HepG2 (cell line): ENCODE results near the gene RARG. TPM values are rescaled to one million over a fixed set of nuclear protein-coding genes. Genes with fewer than 3 reads are reported as not detected.

Experiments
- ATAC-seq: fragments of 200-7000 bp; cut with Tn5 transposase; 3 replicates; pipeline ENCODE4 v1.9.1; 2020; ENCODE audit warnings: mild to moderate bottlenecking, moderate library complexity
- BruUV-seq: library from RNA; stranded (reverse); fragments of 400-500 nt; replicated peaks from 2 replicates; lab custom pipeline; 2021; lab: Mats Ljungman, UMichigan
- CTCF ChIA-PET: fragments of 300-600 bp; formaldehyde crosslinking; extraction: SDS; loops from one replicate; lab custom pipeline; 2021; ENCODE audit warnings: low total read pairs, inconsistent platforms, low intra/inter-chr PET ratio; lab: Yijun Ruan, JAX
- POLR2A ChIA-PET: fragments of 350-600 bp; sonication (Branson Sonifier 250); formaldehyde crosslinking; loops from one replicate; lab custom pipeline; 2020; ENCODE audit warnings: antibody characterized with exemption, inconsistent platforms; lab: Yijun Ruan, JAX
- DNase-seq: peaks from one replicate; pipeline ENCODE4 v3.0.0-alpha.2; 2015; ENCODE audit warnings: low spot score
- FAIRE-seq: peaks from 3 replicates; lab custom pipeline; 2011; peaks lifted over from hg19 to GRCh38; lab: Jason Lieb, UNC
- H2AFZ ChIP-seq: one replicate; pipeline ENCODE4 v1.6.1; 2011; ENCODE audit warnings: low read length, inconsistent platforms
- H3K27ac ChIP-seq: fragments of 300-600 bp; 3 replicates; pipeline ENCODE4 v1.8.0; 2011; ENCODE audit warnings: mixed run types, mild to moderate bottlenecking, mixed read lengths, low read length, inconsistent platforms; ENCODE audit not compliant: insufficient read depth; ENCODE audit errors: extremely low read length
- H3K27me3 ChIP-seq, 2 experiments: fragments of 200-600 bp in 1 of 2; 2 replicates in 1 of 2; 3 replicates in 1 of 2; pipeline versions ENCODE4 v1.6.0 to v1.8.0; 2011; ENCODE audit warnings: low read length in 2 of 2, mild to moderate bottlenecking in 2 of 2, moderate library complexity in 2 of 2, inconsistent platforms in 1 of 2; ENCODE audit not compliant: insufficient read depth in 2 of 2, control insufficient read depth in 1 of 2
- H3K36me3 ChIP-seq, 2 experiments: fragments of 200-600 bp in 1 of 2; replicated peaks in 1 of 2; 2 replicates in 1 of 2; 3 replicates in 1 of 2; pipeline versions ENCODE4 v1.5.1 to v1.8.0; 2011; ENCODE audit warnings: low read length in 2 of 2, inconsistent platforms in 1 of 2; ENCODE audit not compliant: insufficient read depth in 2 of 2, control insufficient read depth in 1 of 2
- H3K4me1 ChIP-seq: 2 replicates; pipeline ENCODE4 v1.5.1; 2012; ENCODE audit warnings: low read length, inconsistent platforms; ENCODE audit not compliant: insufficient read depth
- H3K4me2 ChIP-seq: 2 replicates; pipeline ENCODE4 v1.6.0; 2011; ENCODE audit warnings: low read depth, low read length, inconsistent platforms
- H3K4me3 ChIP-seq, 3 experiments: fragments of 200-600 bp in 1 of 3; sonication (generic), shearing (Covaris generic) in 1 of 3; replicated peaks in 1 of 3; 2 replicates each; pipeline ENCODE4 v1.5.1; 2011 to 2016; ENCODE audit warnings: low read length in 3 of 3, inconsistent platforms in 2 of 3, low read depth in 2 of 3, mild to moderate bottlenecking in 2 of 3, control low read depth in 1 of 3, mixed read lengths in 1 of 3; ENCODE audit not compliant: insufficient read depth in 1 of 3
- H3K79me2 ChIP-seq: one replicate; pipeline ENCODE4 v1.6.1; 2011; ENCODE audit warnings: low read length, inconsistent platforms; ENCODE audit not compliant: insufficient read depth
- H3K9ac ChIP-seq: 2 replicates; pipeline ENCODE4 v1.6.0; 2011; ENCODE audit warnings: mild to moderate bottlenecking, low read depth, low read length, inconsistent platforms; ENCODE audit not compliant: insufficient read depth
- H3K9me3 ChIP-seq: 2 replicates; pipeline ENCODE4 v1.5.1; 2012; ENCODE audit warnings: mild to moderate bottlenecking, low read length
- H4K20me1 ChIP-seq: 2 replicates; pipeline ENCODE4 v1.6.0; 2011; ENCODE audit warnings: inconsistent platforms, mild to moderate bottlenecking, low read length, moderate library complexity; ENCODE audit not compliant: insufficient read depth
- FLYWCH1 ChIP-seq: sonication (generic); formaldehyde crosslinking; IDR thresholded peaks from 2 replicates; pipeline ENCODE4 v1.8.1; 2023; ENCODE audit warnings: mild to moderate bottlenecking, missing genetic modification reagents
- MEIS2 ChIP-seq: sonication (generic); formaldehyde crosslinking; IDR thresholded peaks from 2 replicates; pipeline ENCODE4 v1.9.0; 2021; ENCODE audit warnings: mild to moderate bottlenecking, missing genetic modification reagents
- MIXL1 ChIP-seq: IDR thresholded peaks from 2 replicates; pipeline ENCODE4 v1.6.1; 2016
- NCOA5 ChIP-seq: sonication (generic); formaldehyde crosslinking; IDR thresholded peaks from 2 replicates; pipeline ENCODE4 v1.4.0; 2020; ENCODE audit warnings: missing genetic modification reagents
- NFYC ChIP-seq: IDR thresholded peaks from 2 replicates; pipeline ENCODE4 v1.6.1; 2016; ENCODE audit warnings: missing genetic modification reagents, missing compliant biosample characterization
- U2AF2 ChIP-seq: fragments of 200-400 bp; formaldehyde crosslinking; IDR thresholded peaks from 2 replicates; pipeline ENCODE4 v1.6.1; 2017; ENCODE audit warnings: low read depth, mild to moderate bottlenecking, low read length
- ZFP37 ChIP-seq: sonication (generic); formaldehyde crosslinking; IDR thresholded peaks from 2 replicates; pipeline ENCODE4 v1.4.0; 2020; ENCODE audit warnings: missing genetic modification reagents, borderline replicate concordance
- ZFP41 ChIP-seq: sonication (generic); formaldehyde crosslinking; IDR thresholded peaks from 2 replicates; pipeline ENCODE4 v1.4.0; 2020; ENCODE audit warnings: mild to moderate bottlenecking, missing genetic modification reagents, borderline replicate concordance
- ZNF17 ChIP-seq: sonication (generic); formaldehyde crosslinking; IDR thresholded peaks from 2 replicates; pipeline ENCODE4 v1.5.0; 2020; ENCODE audit warnings: mild to moderate bottlenecking, missing genetic modification reagents
- ZNF282 ChIP-seq: fragments of 450-650 bp; IDR thresholded peaks from 2 replicates; pipeline ENCODE4 v1.6.1; 2018; ENCODE audit not compliant: partially characterized antibody
- ZNF614 ChIP-seq: IDR thresholded peaks from 2 replicates; pipeline ENCODE4 v1.6.1; 2018; ENCODE audit warnings: missing biosample characterization, missing genetic modification reagents, inconsistent platforms, borderline replicate concordance
- ZNF619 ChIP-seq: sonication (generic); formaldehyde crosslinking; IDR thresholded peaks from 2 replicates; pipeline ENCODE4 v1.4.0; 2020; ENCODE audit warnings: mild to moderate bottlenecking, missing genetic modification reagents
- ZNF790 ChIP-seq: sonication (generic); formaldehyde crosslinking; IDR thresholded peaks from 2 replicates; pipeline ENCODE4 v1.8.0; 2022; ENCODE audit warnings: missing genetic modification reagents, mild to moderate bottlenecking, borderline replicate concordance
- ZSCAN21 ChIP-seq: sonication (generic); formaldehyde crosslinking; IDR thresholded peaks from 2 replicates; pipeline ENCODE4 v1.8.0; 2022; ENCODE audit warnings: mild to moderate bottlenecking, missing genetic modification reagents, moderate library complexity, borderline replicate concordance
- WGBS: methylation state at CpG from one replicate; pipeline ENCODE4 v1.1.6; 2017; ENCODE audit warnings: low lambda C conversion rate; 5-methylcytosine and 5-hydroxymethylcytosine counted together
- in situ Hi-C: cut with HindIII; loops from 2 replicates; pipeline ENCODE4 v1.10.0; 2017; ENCODE audit warnings: low pct_unique_long_range_greater_than_20kb; ENCODE audit not compliant: extremely low pct_ligation_motif_present
- intact Hi-C: fragments of 100-400 bp; cut with micrococcal nuclease; formaldehyde crosslinking; loops from one replicate; pipeline ENCODE4 v1.10.0; 2022; ENCODE audit not compliant: unreplicated experiment
- polyA plus RNA-seq, 8 experiments: library from polyadenylated mRNA; depleted of rRNA in 3 of 8; stranded (reverse) in 7 of 8; unstranded in 1 of 8; fragments of >200 nt; fragmentation: Illumina TruSeq in 4 of 8; extraction: Trizol in 4 of 8; gene quantifications; 2 replicates each; pipeline versions ENCODE4 v1.2.1 to v1.2.3, GENCODE V29; 2011 to 2016; ENCODE audit warnings: low read depth in 4 of 8, missing spikeins in 1 of 8, mixed read lengths in 1 of 8; ENCODE audit not compliant: insufficient read depth in 1 of 8
- total RNA-seq, 5 experiments: library from RNA; depleted of rRNA; stranded (reverse); fragments of >200 nt; fragmentation: Illumina TruSeq; extraction: Trizol; gene quantifications; 2 replicates each; pipeline ENCODE4 v1.2.3, GENCODE V29; 2016; ENCODE audit warnings: low read depth in 1 of 5
- TF ChIP-seq, protein P1 (sequence below): IDR thresholded peaks from 2 replicates; pipeline ENCODE4 v1.6.1; 2016; ENCODE audit warnings: missing compliant biosample characterization, missing genetic modification reagents, borderline replicate concordance
- TF ChIP-seq, protein P2 (sequence below): sonication (generic); formaldehyde crosslinking; conservative IDR thresholded peaks from 2 replicates; pipeline ENCODE4 v1.8.0; 2022; ENCODE audit warnings: mild to moderate bottlenecking, moderate library complexity, missing genetic modification reagents
- TF ChIP-seq, protein P3 (sequence below): IDR thresholded peaks from 2 replicates; pipeline ENCODE4 v1.6.1; 2016

Gene RARG
- total and polyA plus RNA-seq, 2 of the 13 experiments (the other 11 are each of a cell fraction or from before 2014, with no cell fraction given) = 0.77 to 1.5 TPM

DNA sequence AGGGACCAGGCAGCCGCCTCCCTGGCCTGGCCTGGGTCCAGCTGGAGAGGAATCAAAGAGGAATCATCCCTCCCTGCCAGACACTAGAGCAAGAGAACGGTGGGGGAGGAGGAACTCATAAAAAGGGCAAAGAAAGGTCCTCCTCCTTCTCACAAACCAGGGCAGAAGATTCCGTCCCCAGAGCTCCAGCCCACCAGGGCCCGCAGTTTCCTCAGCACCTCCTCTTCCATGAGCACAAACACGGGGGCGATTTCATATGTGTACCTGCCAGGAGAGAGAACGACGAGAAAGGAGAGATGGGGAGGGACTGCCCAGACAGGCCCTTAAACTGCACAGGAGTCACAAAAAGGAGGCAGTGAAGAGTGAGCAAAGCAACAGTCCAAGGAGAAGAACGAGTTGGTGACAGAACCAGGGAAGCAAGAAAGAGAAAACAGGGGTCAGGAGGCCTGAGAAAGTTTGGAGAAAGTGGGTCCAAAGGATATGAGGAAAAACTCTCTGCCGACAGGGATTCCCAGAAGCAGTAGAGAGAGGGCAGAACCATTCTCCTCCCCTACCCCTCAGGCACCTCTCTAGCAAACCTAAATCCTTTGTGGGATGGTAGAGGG, 60.2 kb downstream of the RARG start:
- Histone ChIP-seq H3K79me2 (no peaks in the 10 kb centered on the region), H3K4me2 (peak overlapping the region; percentile 23; the same call in 1 of the 2 replicates), H2AFZ (no peak overlapping the region), H3K4me1 (peaks cover 43% of the 10 kb centered on the region), H3K4me3 (no peak overlapping the region), H3K36me3 (no peaks in the 10 kb centered on the region), H4K20me1 (no peaks in the 10 kb centered on the region), H3K27ac (no peak overlapping the region), H3K9me3 (no peaks in the 10 kb centered on the region), H3K27me3 (no peaks in the 10 kb centered on the region), H3K9ac (no peak overlapping the region)
- in situ Hi-C loops = no loop called here
- ATAC-seq (no peak), DNase-seq (peak; percentile 34), FAIRE-seq (no peak)
- 36% methylated on average over 10 of the region's 10 CpGs for WGBS
- POLR2A ChIA-PET = interaction anchor here (1.0 to 2.6 kb wide), 3 partner anchors 9 to 69 kb away, joined by 3 to 15 read pairs (median 3); partner anchors contain the start of genes CSAD, SOAT2 and ZNF740
- intact Hi-C loops = no loop called here
- no TSS peak for BruUV-seq
- CTCF ChIA-PET = no interaction called here
- TF ChIP-seq ZSCAN21 (CRISPR knock-in tag) = no peak
- TF ChIP-seq ZFP37 (CRISPR knock-in tag) = no peak
- no peak for TF ChIP-seq NCOA5 (CRISPR knock-in tag)
- no peak for TF ChIP-seq ZNF790 (CRISPR knock-in tag)
- TF ChIP-seq ZNF282 = no peak
- no peak for TF ChIP-seq FLYWCH1 (CRISPR knock-in tag)
- no peak for TF ChIP-seq U2AF2
- TF ChIP-seq, protein P1, sequence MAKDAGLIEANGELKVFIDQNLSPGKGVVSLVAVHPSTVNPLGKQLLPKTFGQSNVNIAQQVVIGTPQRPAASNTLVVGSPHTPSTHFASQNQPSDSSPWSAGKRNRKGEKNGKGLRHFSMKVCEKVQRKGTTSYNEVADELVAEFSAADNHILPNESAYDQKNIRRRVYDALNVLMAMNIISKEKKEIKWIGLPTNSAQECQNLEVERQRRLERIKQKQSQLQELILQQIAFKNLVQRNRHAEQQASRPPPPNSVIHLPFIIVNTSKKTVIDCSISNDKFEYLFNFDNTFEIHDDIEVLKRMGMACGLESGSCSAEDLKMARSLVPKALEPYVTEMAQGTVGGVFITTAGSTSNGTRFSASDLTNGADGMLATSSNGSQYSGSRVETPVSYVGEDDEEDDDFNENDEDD (CRISPR knock-in tag) = no peak
- TF ChIP-seq MIXL1 (CRISPR knock-in tag) = no peak
- no peak for TF ChIP-seq ZNF17 (CRISPR knock-in tag)
- no peak for TF ChIP-seq MEIS2 (CRISPR knock-in tag)
- TF ChIP-seq ZNF619 (CRISPR knock-in tag) = no peak
- TF ChIP-seq, protein P2, sequence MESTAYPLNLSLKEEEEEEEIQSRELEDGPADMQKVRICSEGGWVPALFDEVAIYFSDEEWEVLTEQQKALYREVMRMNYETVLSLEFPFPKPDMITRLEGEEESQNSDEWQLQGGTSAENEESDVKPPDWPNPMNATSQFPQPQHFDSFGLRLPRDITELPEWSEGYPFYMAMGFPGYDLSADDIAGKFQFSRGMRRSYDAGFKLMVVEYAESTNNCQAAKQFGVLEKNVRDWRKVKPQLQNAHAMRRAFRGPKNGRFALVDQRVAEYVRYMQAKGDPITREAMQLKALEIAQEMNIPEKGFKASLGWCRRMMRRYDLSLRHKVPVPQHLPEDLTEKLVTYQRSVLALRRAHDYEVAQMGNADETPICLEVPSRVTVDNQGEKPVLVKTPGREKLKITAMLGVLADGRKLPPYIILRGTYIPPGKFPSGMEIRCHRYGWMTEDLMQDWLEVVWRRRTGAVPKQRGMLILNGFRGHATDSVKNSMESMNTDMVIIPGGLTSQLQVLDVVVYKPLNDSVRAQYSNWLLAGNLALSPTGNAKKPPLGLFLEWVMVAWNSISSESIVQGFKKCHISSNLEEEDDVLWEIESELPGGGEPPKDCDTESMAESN (CRISPR knock-in tag) = no peak
- TF ChIP-seq, protein P3, sequence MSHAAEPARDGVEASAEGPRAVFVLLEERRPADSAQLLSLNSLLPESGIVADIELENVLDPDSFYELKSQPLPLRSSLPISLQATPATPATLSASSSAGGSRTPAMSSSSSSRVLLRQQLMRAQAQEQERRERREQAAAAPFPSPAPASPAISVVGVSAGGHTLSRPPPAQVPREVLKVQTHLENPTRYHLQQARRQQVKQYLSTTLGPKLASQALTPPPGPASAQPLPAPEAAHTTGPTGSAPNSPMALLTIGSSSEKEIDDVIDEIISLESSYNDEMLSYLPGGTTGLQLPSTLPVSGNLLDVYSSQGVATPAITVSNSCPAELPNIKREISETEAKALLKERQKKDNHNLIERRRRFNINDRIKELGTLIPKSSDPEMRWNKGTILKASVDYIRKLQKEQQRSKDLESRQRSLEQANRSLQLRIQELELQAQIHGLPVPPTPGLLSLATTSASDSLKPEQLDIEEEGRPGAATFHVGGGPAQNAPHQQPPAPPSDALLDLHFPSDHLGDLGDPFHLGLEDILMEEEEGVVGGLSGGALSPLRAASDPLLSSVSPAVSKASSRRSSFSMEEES (CRISPR knock-in tag) = no peak
- TF ChIP-seq NFYC (CRISPR knock-in tag) = no peak
- no peak for TF ChIP-seq ZFP41 (CRISPR knock-in tag)
- no peak for TF ChIP-seq ZNF614 (CRISPR knock-in tag)
